Endothelial cell of umbilical vein (primary cell): ENCODE measurements around the gene NR6A1. TPM values are rescaled to one million over a fixed set of nuclear protein-coding genes. Genes with fewer than 3 reads are reported as not detected.

Experiments
- BruUV-seq: library from RNA; stranded (reverse); fragments of 400-500 nt; replicated peaks from 2 replicates; lab custom pipeline; 2021; lab: Mats Ljungman, UMichigan
- CTCF ChIA-PET: fragments of 300-600, 350-600 bp; sonication (Branson Sonifier 250); formaldehyde crosslinking; loops from one replicate; lab custom pipeline; 2021; ENCODE audit warnings: antibody characterized with exemption, inconsistent platforms; lab: Charles Lee
- POLR2A ChIA-PET: fragments of 300-600, 350-600 bp; sonication (Branson Sonifier 250); formaldehyde crosslinking; loops from one replicate; lab custom pipeline; 2021; ENCODE audit warnings: antibody characterized with exemption, inconsistent platforms; lab: Charles Lee
- DNase-seq: peaks from one replicate; pipeline ENCODE4 v3.0.0-alpha.2; 2011; ENCODE audit warnings: low read depth, low spot score
- FAIRE-seq: peaks from 2 replicates; lab custom pipeline; 2011; peaks lifted over from hg19 to GRCh38; lab: Jason Lieb, UNC
- H2AFZ ChIP-seq: 2 replicates; pipeline ENCODE4 v1.6.0; 2012; ENCODE audit warnings: low read depth, low read length, control low read depth, inconsistent platforms
- H3K27ac ChIP-seq: 2 replicates; pipeline ENCODE4 v1.5.1; 2011; ENCODE audit warnings: low read depth, mild to moderate bottlenecking, control low read depth, low read length, moderate library complexity; ENCODE audit not compliant: insufficient read depth
- H3K27me3 ChIP-seq, 2 experiments: 2 replicates each; pipeline versions ENCODE4 v1.6.0 to v1.6.1; 2011; ENCODE audit warnings: low read length in 2 of 2, mixed read lengths in 1 of 2; ENCODE audit not compliant: control insufficient read depth in 2 of 2, insufficient read depth in 2 of 2
- H3K36me3 ChIP-seq, 2 experiments: 2 replicates in 1 of 2; 3 replicates in 1 of 2; pipeline ENCODE4 v1.5.1; 2011; ENCODE audit warnings: low read length in 2 of 2, mild to moderate bottlenecking in 1 of 2, moderate library complexity in 1 of 2; ENCODE audit not compliant: control insufficient read depth in 2 of 2, insufficient read depth in 2 of 2; ENCODE audit errors: extremely low read depth in 1 of 2
- H3K4me1 ChIP-seq: 3 replicates; pipeline ENCODE4 v1.5.1; 2011; ENCODE audit warnings: mild to moderate bottlenecking, low read length; ENCODE audit not compliant: control insufficient read depth, insufficient read depth; ENCODE audit errors: extremely low read depth
- H3K4me2 ChIP-seq: 2 replicates; pipeline ENCODE4 v1.6.1; 2011; ENCODE audit warnings: low read length, control low read depth, mixed read lengths; ENCODE audit not compliant: insufficient read depth
- H3K4me3 ChIP-seq, 3 experiments: fragments of 200-600 bp in 1 of 3; sonication (generic), shearing (Covaris generic) in 1 of 3; replicated peaks in 1 of 3; 2 replicates each; pipeline ENCODE4 v1.5.1; 2011 to 2016; ENCODE audit warnings: control low read depth in 3 of 3, low read length in 3 of 3, mild to moderate bottlenecking in 2 of 3, inconsistent platforms in 1 of 3, low read depth in 1 of 3, moderate library complexity in 1 of 3; ENCODE audit not compliant: insufficient read depth in 1 of 3
- H3K79me2 ChIP-seq: 2 replicates; pipeline ENCODE4 v1.6.0; 2012; ENCODE audit warnings: low read length, inconsistent platforms; ENCODE audit not compliant: control insufficient read depth, insufficient read depth
- H3K9ac ChIP-seq: replicated peaks from 2 replicates; pipeline ENCODE3; 2011; ENCODE audit warnings: low read length, control low read depth; ENCODE audit not compliant: insufficient read depth; ENCODE audit errors: extremely low read depth
- H3K9me1 ChIP-seq: replicated peaks from 3 replicates; pipeline ENCODE4 v1.6.0; 2011; ENCODE audit warnings: mild to moderate bottlenecking, low read length; ENCODE audit not compliant: control insufficient read depth, insufficient read depth; ENCODE audit errors: extremely low read depth
- H3K9me3 ChIP-seq: replicated peaks from 2 replicates; pipeline ENCODE4 v1.5.1; 2012; ENCODE audit warnings: low read length, inconsistent platforms; ENCODE audit not compliant: control insufficient read depth, insufficient read depth
- H4K20me1 ChIP-seq: replicated peaks from 2 replicates; pipeline ENCODE3; 2011; ENCODE audit warnings: mild to moderate bottlenecking, low read length; ENCODE audit not compliant: control insufficient read depth, insufficient read depth; ENCODE audit errors: extremely low read depth
- CTCF ChIP-seq, 2 donors: IDR thresholded peaks; 1 replicate in 1 of 2; 2 replicates in 1 of 2; pipeline ENCODE4 v1.5.1; 2011; ENCODE audit warnings: low read length in 2 of 2, mild to moderate bottlenecking in 2 of 2, moderate library complexity in 2 of 2, control low read depth in 1 of 2, inconsistent platforms in 1 of 2, low read depth in 1 of 2; ENCODE audit not compliant: insufficient read depth in 1 of 2; ENCODE audit errors: extremely low read depth in 1 of 2
- EZH2 ChIP-seq: IDR thresholded peaks from 2 replicates; pipeline ENCODE4 v1.6.1; 2012; ENCODE audit warnings: borderline replicate concordance, low read depth, mild to moderate bottlenecking, moderate library complexity, low read length, inconsistent platforms; ENCODE audit not compliant: severe bottlenecking
- FOS ChIP-seq: IDR thresholded peaks from 2 replicates; pipeline ENCODE4 v1.6.1; 2011; ENCODE audit warnings: mild to moderate bottlenecking, low read length, moderate library complexity, borderline replicate concordance; ENCODE audit not compliant: insufficient read depth
- GATA2 ChIP-seq: IDR thresholded peaks from 2 replicates; pipeline ENCODE4 v1.7.0; 2011; ENCODE audit warnings: low read depth, mild to moderate bottlenecking, moderate library complexity, mixed read lengths, low read length; ENCODE audit not compliant: insufficient read length, insufficient read depth
- JUN ChIP-seq: IDR thresholded peaks from 2 replicates; pipeline ENCODE4 v1.6.1; 2011; ENCODE audit warnings: borderline replicate concordance, low read depth; ENCODE audit not compliant: insufficient read length, insufficient read depth
- MAX ChIP-seq: IDR thresholded peaks from 2 replicates; pipeline ENCODE4 v1.6.1; 2011; ENCODE audit not compliant: insufficient read depth, insufficient read length
- MYC ChIP-seq: IDR thresholded peaks from one replicate; pipeline ENCODE4 v1.6.1; 2011; ENCODE audit warnings: mild to moderate bottlenecking, low read depth, low read length
- POLR2A ChIP-seq: IDR thresholded peaks from 2 replicates; pipeline ENCODE4 v1.6.1; 2012; ENCODE audit warnings: low read depth, mild to moderate bottlenecking, control low read depth, low read length
- POLR2AphosphoS5 ChIP-seq: IDR thresholded peaks from 2 replicates; pipeline ENCODE4 v1.6.1; 2012; ENCODE audit warnings: low read depth, mild to moderate bottlenecking, control low read depth, low read length, moderate library complexity; ENCODE audit not compliant: insufficient read depth
- dilution Hi-C: fragments of 300-500 bp; cut with MboI; formaldehyde crosslinking; loops from one replicate; pipeline ENCODE4 v1.15.0; 2019; ENCODE audit warnings: low sequenced_read_pairs; ENCODE audit not compliant: extremely low pct_ligation_motif_present
- intact Hi-C: fragments of 100-400 bp; cut with micrococcal nuclease; formaldehyde crosslinking; loops from one replicate; pipeline ENCODE4 v1.10.0; 2022
- polyA plus RNA-seq, 4 experiments: library from polyadenylated mRNA; depleted of rRNA in 3 of 4; stranded (reverse) in 3 of 4; unstranded in 1 of 4; fragments of >200 nt; gene quantifications; 2 replicates each; pipeline versions ENCODE4 v1.2.1 to v1.2.3, GENCODE V29; 2011 to 2012; ENCODE audit warnings: missing spikeins in 1 of 4
- total RNA-seq: library from RNA; stranded (reverse); gene quantifications from 2 replicates; pipeline ENCODE4 v1.2.3, GENCODE V29; 2021

Gene NR6A1
- total and polyA plus RNA-seq, 2 donors (not counting 3 experiments of a cell fraction or from before 2014, with no cell fraction given): 0.17 to 1.2 TPM

DNA sequence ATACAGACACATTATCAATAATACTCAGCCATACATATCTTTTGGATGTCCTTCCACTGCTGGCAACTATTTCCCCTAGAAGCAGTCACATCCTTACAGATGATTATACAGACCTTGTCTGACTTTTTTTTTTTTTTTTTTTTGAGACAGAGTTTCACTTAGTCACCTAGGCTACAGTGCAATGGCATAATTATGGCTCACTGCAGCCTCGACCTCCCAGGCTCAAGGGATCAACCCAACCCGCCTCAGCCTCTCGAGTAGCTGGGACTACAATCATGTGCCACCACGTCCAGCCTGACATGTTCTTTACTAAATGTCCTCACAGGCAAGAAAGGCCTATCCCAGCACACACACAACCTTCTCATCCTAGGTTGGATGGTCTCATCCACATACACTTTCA, 24.0 kb downstream of the NR6A1 start:
- Histone ChIP-seq H3K27me3 (peaks cover 0 to 1% of the 10 kb centered on the region in 2 experiments), H3K4me3 (no peak overlapping the region), H3K36me3 (no peaks in the 10 kb centered on the region), H3K79me2 (no peaks in the 10 kb centered on the region), H3K4me2 (no peak overlapping the region), H3K27ac (no peak overlapping the region), H3K9ac (no peak overlapping the region), H3K9me1 (no peaks in the 10 kb centered on the region), H4K20me1 (no peaks in the 10 kb centered on the region), H2AFZ (no peak overlapping the region), H3K9me3 (no peaks in the 10 kb centered on the region), H3K4me1 (no peaks in the 10 kb centered on the region)
- no TSS peak for BruUV-seq
- intact Hi-C loops: no loop called here
- TF ChIP-seq EZH2: no peak
- no peak for TF ChIP-seq FOS
- no peak for TF ChIP-seq POLR2AphosphoS5
- no peak for TF ChIP-seq GATA2
- no peak for TF ChIP-seq MAX
- TF ChIP-seq POLR2A: no peak
- no peak for TF ChIP-seq MYC
- TF ChIP-seq CTCF (IDR thresholded peaks at IDR 0.05; ENCODE audit: extremely low read depth in 1 of 2, insufficient read depth in 1 of 2, low read depth in 1 of 2, low read length in 2 of 2): no peak
- TF ChIP-seq JUN: no peak
- ChIA-PET POLR2A (no interaction called here), CTCF (interaction anchor here (1.0 kb wide), 1 partner anchor 130 kb away, joined by 4 read pairs; no protein-coding TSS in a partner anchor)
- DNase-seq (no peak), FAIRE-seq (no peak)
- dilution Hi-C loops: no loop called here
